Activated CD4-positive, CD25-positive, alpha-beta regulatory T cell treated with anti-CD3 and anti-CD28 coated beads, Interleukin-2, amount 50 U/mL, for 72 hours (primary cell): ENCODE results near the gene ITPR2.

Source experiments
- DNase-seq: peaks from one replicate; pipeline ENCODE4 v3.0.0; 2021

Gene ITPR2

GRCh38 chr12:26821212-26821701 is 11.7 kb downstream of the ITPR2 start:
- no peak for DNase-seq

GRCh38 chr12:26818636-26819035 is 14.4 kb downstream of the ITPR2 start:
- no peak for DNase-seq

- DNase-seq: no peak
These were observed 14.8 kb downstream of the ITPR2 start for GRCh38 chr12:26818201-26818600.

GRCh38 chr12:26817183-26817591 is 15.8 kb downstream of the ITPR2 start:
- no peak for DNase-seq

GRCh38 chr12:26813812-26814211 is 19.2 kb downstream of the ITPR2 start:
- no peak for DNase-seq

GRCh38 chr12:26810330-26810729 is 22.7 kb downstream of the ITPR2 start:
- no peak for DNase-seq

- DNase-seq: no peak
These were observed 23.2 kb downstream of the ITPR2 start for GRCh38 chr12:26809611-26810285.

GRCh38 chr12:26808766-26809476 is 24.1 kb downstream of the ITPR2 start:
- DNase-seq: no peak

GRCh38 chr12:26807292-26807691 is 25.7 kb downstream of the ITPR2 start:
- no peak for DNase-seq

GRCh38 chr12:26806556-26806955 is 26.4 kb downstream of the ITPR2 start:
- no peak for DNase-seq

GRCh38 chr12:26805401-26805971 is 27.5 kb downstream of the ITPR2 start:
- DNase-seq: no peak

- DNase-seq: no peak
These were observed 29.4 kb downstream of the ITPR2 start for GRCh38 chr12:26803552-26803951.

GRCh38 chr12:26801486-26801885 is 31.5 kb downstream of the ITPR2 start:
- DNase-seq: no peak

GRCh38 chr12:26800858-26801257 is 32.1 kb downstream of the ITPR2 start:
- no peak for DNase-seq

- no peak for DNase-seq
These were observed 32.6 kb downstream of the ITPR2 start for GRCh38 chr12:26800347-26800746.

- no peak for DNase-seq
These were observed 33.3 kb downstream of the ITPR2 start for GRCh38 chr12:26799741-26800140.

GRCh38 chr12:26798640-26799039 is 34.4 kb downstream of the ITPR2 start:
- DNase-seq: no peak

- DNase-seq: no peak
These were observed 35.0 kb downstream of the ITPR2 start for GRCh38 chr12:26798023-26798422.

GRCh38 chr12:26795910-26796309 is 37.1 kb downstream of the ITPR2 start:
- no peak for DNase-seq

- DNase-seq: no peak
These were observed 41.6 kb downstream of the ITPR2 start for GRCh38 chr12:26791301-26791791.

- no peak for DNase-seq
These were observed 42.4 kb downstream of the ITPR2 start for GRCh38 chr12:26790645-26790994.

- no peak for DNase-seq
These were observed 43.0 kb downstream of the ITPR2 start for GRCh38 chr12:26789731-26790644.
